Ishikawa (cell line): Measurements from ENCODE around the gene BMP6.

Experiments used
- CEBPB ChIP-seq: IDR thresholded peaks from 2 replicates; pipeline ENCODE4 v1.6.1; 2012
- CREB1 ChIP-seq: IDR thresholded peaks from 2 replicates; pipeline ENCODE4 v1.6.1; 2012; ENCODE audit warnings: low read depth
- EGR1 ChIP-seq: IDR thresholded peaks from 2 replicates; pipeline ENCODE4 v1.6.1; 2012
- EP300 ChIP-seq: IDR thresholded peaks from 2 replicates; pipeline ENCODE4 v1.6.1; 2012; ENCODE audit warnings: borderline replicate concordance
- MAX ChIP-seq: IDR thresholded peaks from 2 replicates; pipeline ENCODE4 v1.6.1; 2012
- NFIC ChIP-seq: IDR thresholded peaks from 2 replicates; pipeline ENCODE4 v1.6.1; 2012
- REST ChIP-seq: IDR thresholded peaks from 2 replicates; pipeline ENCODE4 v1.6.1; 2012; ENCODE audit warnings: low read depth, mild to moderate bottlenecking
- TAF1 ChIP-seq: IDR thresholded peaks from 2 replicates; pipeline ENCODE4 v1.6.1; 2012; ENCODE audit warnings: low read depth, mild to moderate bottlenecking
- TEAD4 ChIP-seq: IDR thresholded peaks from 2 replicates; pipeline ENCODE4 v1.6.1; 2012
- USF1 ChIP-seq: IDR thresholded peaks from 2 replicates; pipeline ENCODE4 v1.6.1; 2012
- YY1 ChIP-seq: IDR thresholded peaks from 2 replicates; pipeline ENCODE4 v1.6.1; 2012; ENCODE audit warnings: low read depth

GRCh38 chr6:7725849-7726415 lies at the start of gene BMP6:
- TF ChIP-seq MAX (peak; percentile 96), USF1 (no peak), YY1 (no peak), EP300 (no peak), CEBPB (no peak), TAF1 (no peak), EGR1 (0 out of 2 replicates have a peak, but pooled peaks have one; percentile 7), REST (no peak), TEAD4 (no peak), CREB1 (no peak), NFIC (no peak)
